NT2/D1 (cell line): ENCODE results near the gene LURAP1L.

ENCODE experiments used
- SUZ12 ChIP-seq: IDR thresholded peaks from 2 replicates; pipeline ENCODE4 v1.6.1; 2011; ENCODE audit not compliant: insufficient read length, insufficient read depth; ENCODE audit errors: extremely low read depth
- ZNF274 ChIP-seq: IDR thresholded peaks from 2 replicates; pipeline ENCODE4 v1.6.1; 2011; ENCODE audit warnings: mild to moderate bottlenecking, low read depth, low read length

DNA sequence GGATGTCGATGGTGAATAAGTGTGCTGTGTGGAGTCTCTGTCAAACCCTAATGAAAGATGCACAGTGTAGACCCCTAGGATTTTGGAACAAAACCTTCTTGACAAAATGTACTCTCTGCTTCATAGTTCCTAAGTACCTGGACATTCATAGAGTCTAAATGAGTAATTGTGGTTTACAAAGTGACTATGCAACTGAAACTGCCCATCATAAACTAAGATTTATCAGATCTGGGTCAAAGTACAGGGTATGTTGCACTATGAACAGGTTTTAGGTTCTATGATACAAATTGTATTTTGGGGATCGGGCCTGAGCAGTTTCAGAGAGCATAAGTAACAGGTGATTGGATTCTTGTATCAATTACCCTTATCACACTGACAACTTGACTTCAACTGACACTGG is 79.4 kb downstream of the LURAP1L start:
- TF ChIP-seq SUZ12 (no peak), ZNF274 (no peak)
